Panc1 (cell line): ENCODE results near the gene RANBP17. TPM values are rescaled to one million over a fixed set of nuclear protein-coding genes. Genes with fewer than 3 reads are reported as not detected.

ENCODE experiments used
- ATAC-seq: fragments of 200-7000 bp; cut with Tn5 transposase; 2 replicates; pipeline ENCODE4 v1.9.1; 2020; ENCODE audit warnings: mild to moderate bottlenecking, moderate library complexity
- BruUV-seq: library from RNA; stranded (reverse); fragments of 400-500 nt; replicated peaks from 2 replicates; lab custom pipeline; 2021; lab: Mats Ljungman, UMichigan
- CTCF ChIA-PET: fragments of 300-600 bp; sonication (Branson Sonifier 250); formaldehyde crosslinking; loops from one replicate; lab custom pipeline; 2022; ENCODE audit warnings: antibody characterized with exemption; lab: Charles Lee
- POLR2A ChIA-PET: fragments of 300-600 bp; sonication (Branson Sonifier 250); formaldehyde crosslinking; loops from one replicate; lab custom pipeline; 2022; ENCODE audit warnings: antibody characterized with exemption; lab: Charles Lee
- DNase-seq: peaks from one replicate; pipeline ENCODE4 v3.0.0-alpha.2; 2010; ENCODE audit warnings: low read depth, low spot score
- H3K27ac ChIP-seq: 2 replicates; pipeline ENCODE4 v1.5.1; 2011; ENCODE audit warnings: mild to moderate bottlenecking, low read length, inconsistent platforms
- H3K27me3 ChIP-seq: fragments of 200-500 bp; sonication (Bioruptor generic); 2 replicates; pipeline ENCODE4 v1.6.0; 2014; ENCODE audit warnings: low read length, inconsistent platforms; ENCODE audit not compliant: control insufficient read depth, insufficient read depth
- H3K36me3 ChIP-seq: fragments of 200-500 bp; sonication (Bioruptor generic); 2 replicates; pipeline ENCODE4 v1.5.1; 2014; ENCODE audit warnings: inconsistent platforms, mild to moderate bottlenecking, low read length, moderate library complexity; ENCODE audit not compliant: control insufficient read depth, insufficient read depth
- H3K4me1 ChIP-seq: 2 replicates; pipeline ENCODE4 v1.5.1; 2011; ENCODE audit warnings: inconsistent platforms, mild to moderate bottlenecking, low read length, moderate library complexity; ENCODE audit not compliant: control insufficient read depth, insufficient read depth
- H3K4me3 ChIP-seq, 2 experiments: 2 replicates each; pipeline ENCODE4 v1.5.1; 2011 to 2012; ENCODE audit warnings: low read depth in 2 of 2, low read length in 2 of 2, mild to moderate bottlenecking in 2 of 2, inconsistent platforms in 1 of 2, moderate library complexity in 1 of 2
- H3K9me3 ChIP-seq: fragments of 200-500 bp; sonication (Bioruptor generic); 2 replicates; pipeline ENCODE4 v1.5.1; 2014; ENCODE audit warnings: low read depth, mild to moderate bottlenecking, inconsistent platforms, low read length, moderate library complexity; ENCODE audit not compliant: control insufficient read depth, insufficient read depth
- CTCF ChIP-seq: fragments of 450-650 bp; IDR thresholded peaks from 2 replicates; pipeline ENCODE4 v1.5.1; 2017; ENCODE audit warnings: mild to moderate bottlenecking
- POLR2AphosphoS5 ChIP-seq: IDR thresholded peaks from 2 replicates; pipeline ENCODE4 v1.6.1; 2012; ENCODE audit warnings: mild to moderate bottlenecking, low read depth, low read length, moderate library complexity
- REST ChIP-seq, 2 experiments: IDR thresholded peaks; 2 replicates each; pipeline ENCODE4 v1.6.1; 2011 to 2012; ENCODE audit warnings: low read depth in 2 of 2, control low read depth in 1 of 2, low read length in 1 of 2, mild to moderate bottlenecking in 1 of 2, moderate library complexity in 1 of 2; ENCODE audit not compliant: insufficient read depth in 1 of 2
- SIN3A ChIP-seq: IDR thresholded peaks from 2 replicates; pipeline ENCODE4 v1.6.1; 2012; ENCODE audit warnings: low read depth, mild to moderate bottlenecking, low read length, moderate library complexity, borderline replicate concordance; ENCODE audit not compliant: insufficient read depth
- TCF7L2 ChIP-seq: IDR thresholded peaks from 2 replicates; pipeline ENCODE4 v1.6.1; 2011; ENCODE audit warnings: mild to moderate bottlenecking, low read depth, low read length, inconsistent platforms
- in situ Hi-C: cut with HindIII; loops from 2 replicates; pipeline ENCODE4 v1.10.0; 2016; ENCODE audit warnings: low sequenced_read_pairs, low pct_unique_long_range_greater_than_20kb
- intact Hi-C: fragments of 100-400 bp; cut with micrococcal nuclease; formaldehyde crosslinking; loops from one replicate; pipeline ENCODE4 v1.10.0; 2022; ENCODE audit not compliant: unreplicated experiment
- total RNA-seq: library from RNA; stranded (reverse); gene quantifications from one replicate; pipeline ENCODE4 v1.2.1, GENCODE V29; 2021; ENCODE audit not compliant: unreplicated experiment

Gene RANBP17
- total RNA-seq, 1 experiment from 2014 or later: not detected

GRCh38 chr5:171143171-171143570 is 281.4 kb downstream of the RANBP17 start:
- DNase-seq (no peak), ATAC-seq (no peak)
- no peaks in the 10 kb centered on the region for H3K9me3 ChIP-seq
- POLR2A ChIA-PET: no interaction called here
- H3K4me3 ChIP-seq: no peak overlapping the region
- no peak for TF ChIP-seq SIN3A
- no peak for TF ChIP-seq REST (IDR thresholded peaks at IDR 0.05; ENCODE audit: insufficient read depth in 1 of 2, low read depth in 2 of 2, low read length in 1 of 2)
- H3K4me1 ChIP-seq: no peaks in the 10 kb centered on the region
- H3K27me3 ChIP-seq: no peaks in the 10 kb centered on the region
- intact Hi-C loops (no loop called here), in situ Hi-C loops (no loop called here)
- H3K36me3 ChIP-seq: no peaks in the 10 kb centered on the region
- BruUV-seq: no TSS peak
- no peak overlapping the region for H3K27ac ChIP-seq
- CTCF ChIA-PET: interaction anchor here (0.6 kb wide), 1 partner anchor 199 kb away, joined by 3 read pairs; no protein-coding TSS in a partner anchor

GRCh38 chr5:171143926-171144325 is 282.1 kb downstream of the RANBP17 start:
- no TSS peak for BruUV-seq
- Histone ChIP-seq H3K36me3 (no peaks in the 10 kb centered on the region), H3K27ac (no peak overlapping the region), H3K9me3 (no peaks in the 10 kb centered on the region), H3K4me1 (no peaks in the 10 kb centered on the region), H3K27me3 (no peaks in the 10 kb centered on the region), H3K4me3 (no peak overlapping the region)
- in situ Hi-C loops: no loop called here
- DNase-seq: no peak
- CTCF ChIA-PET: no interaction called here
- TF ChIP-seq CTCF (no peak), REST (IDR thresholded peaks at IDR 0.05; ENCODE audit: insufficient read depth in 1 of 2, low read depth in 2 of 2, low read length in 1 of 2) (no peak), POLR2AphosphoS5 (no peak), SIN3A (no peak), TCF7L2 (no peak)
- intact Hi-C loops: no loop called here
- POLR2A ChIA-PET: no interaction called here
- no peak for ATAC-seq
